Measurements from ENCODE around the gene MLIP.

- TF ChIP-seq CTCF (IDR thresholded peaks at IDR 0.05; ENCODE audit: insufficient read depth, low read length): no peak
- TF ChIP-seq GABPA (IDR thresholded peaks at IDR 0.05; ENCODE audit: low read depth): no peak
- TF ChIP-seq REST (IDR thresholded peaks at IDR 0.05; ENCODE audit: insufficient replicate concordance, low read depth): no peak
- no peak for TF ChIP-seq POLR2AphosphoS5 (IDR thresholded peaks at IDR 0.05; ENCODE audit: low read depth)
- no peak for TF ChIP-seq SPI1 (IDR thresholded peaks at IDR 0.05; ENCODE audit: borderline replicate concordance, low read depth)
Measured at GRCh38 chr6:54262499-54262898, 151.3 kb downstream of the MLIP start.
